ENCODE results near the gene PLA2G4E.

GRCh38 chr15:42045211-42045615, 24.4 kb upstream of the PLA2G4E start:
- no peak for TF ChIP-seq FOSL1 (CRISPR knock-in tag; IDR thresholded peaks at IDR 0.05; ENCODE audit: borderline replicate concordance)
- TF ChIP-seq EP300 (IDR thresholded peaks at IDR 0.05; ENCODE audit: low read depth in 2 of 2, low read length in 2 of 2), result no peak
- no peak for TF ChIP-seq EP300 (CRISPR knock-in tag; IDR thresholded peaks at IDR 0.05; ENCODE audit: borderline replicate concordance)
- TF ChIP-seq ZSCAN30 (CRISPR knock-in tag; IDR thresholded peaks at IDR 0.05), result no peak
- no peak for TF ChIP-seq TP53 (CRISPR knock-in tag; conservative IDR thresholded peaks at IDR 0.05)

All from HepG2 (cell line).